Fibroblast of skin of right quadriceps (primary cell): ENCODE measurements around the gene ICA1.
"Not testable (repeated sequence)": the region's sequence is repeated elsewhere in the genome, so short reads cannot be mapped to it uniquely, and the experiment has no call there.

Experiments
- DNase-seq: peaks from one replicate; pipeline ENCODE4 v3.0.0-alpha.2; 2013

ICA1 gene

DNA sequence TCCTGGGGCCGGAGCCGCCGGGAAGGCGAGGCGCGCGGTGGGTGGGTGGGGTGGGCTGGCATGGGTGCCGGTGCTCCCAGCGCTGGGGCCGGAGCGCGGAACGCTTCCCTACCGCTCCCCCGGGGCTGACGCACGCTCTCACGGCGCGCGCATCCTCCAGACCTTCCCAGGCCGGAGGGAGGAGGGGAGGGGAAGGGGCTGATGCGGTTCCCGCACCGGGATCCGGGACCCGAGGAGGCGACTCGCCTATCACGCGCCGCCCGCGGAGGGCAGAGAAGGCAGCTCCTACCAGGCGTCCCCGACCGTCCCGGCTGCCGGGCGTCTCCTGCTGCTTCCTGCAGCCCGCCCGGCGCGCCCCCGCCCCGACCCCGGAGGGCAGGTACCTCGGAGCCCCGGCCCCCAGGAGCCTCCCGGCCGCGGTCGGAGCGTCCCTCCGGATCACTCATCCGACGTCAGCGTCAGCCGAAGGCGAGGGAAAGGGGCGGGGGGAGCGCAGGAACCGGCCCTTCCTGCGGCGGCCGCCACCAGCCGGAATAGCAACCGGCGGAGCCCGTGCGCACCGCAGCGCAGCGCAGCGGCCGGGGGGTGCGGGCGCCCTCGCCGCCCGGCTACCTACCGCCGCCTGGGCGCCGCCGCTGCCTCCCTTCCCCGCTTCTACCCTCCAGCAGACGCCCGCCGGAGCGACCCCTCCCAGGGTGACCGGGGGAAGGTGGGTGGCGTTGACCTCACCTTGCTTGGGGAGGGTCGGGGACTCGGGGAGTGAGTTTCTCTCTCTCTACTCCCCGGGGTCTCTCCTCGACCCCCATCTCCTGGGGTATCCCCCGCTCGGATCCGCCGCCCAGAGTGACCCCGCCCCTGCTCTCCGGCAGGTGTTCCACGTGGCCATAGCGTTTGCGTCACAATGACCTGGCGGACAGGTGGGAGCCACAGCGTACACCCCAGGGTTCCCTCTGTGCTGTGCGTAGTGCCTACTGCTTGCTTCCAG, at the start of gene ICA1:
Gene ICA1, minus strand, starts transcription at position 457 of the 985 bp plus-strand sequence. CDS start 26,241 bp downstream, outside the sequence.
- peak; percentile 9 for DNase-seq

GRCh38 chr7:8310876-8311275, 48.9 kb upstream of the ICA1 start:
- DNase-seq: no peak

- no peak for DNase-seq
These were observed 43.8 kb upstream of the ICA1 start for GRCh38 chr7:8305625-8306388.

DNA sequence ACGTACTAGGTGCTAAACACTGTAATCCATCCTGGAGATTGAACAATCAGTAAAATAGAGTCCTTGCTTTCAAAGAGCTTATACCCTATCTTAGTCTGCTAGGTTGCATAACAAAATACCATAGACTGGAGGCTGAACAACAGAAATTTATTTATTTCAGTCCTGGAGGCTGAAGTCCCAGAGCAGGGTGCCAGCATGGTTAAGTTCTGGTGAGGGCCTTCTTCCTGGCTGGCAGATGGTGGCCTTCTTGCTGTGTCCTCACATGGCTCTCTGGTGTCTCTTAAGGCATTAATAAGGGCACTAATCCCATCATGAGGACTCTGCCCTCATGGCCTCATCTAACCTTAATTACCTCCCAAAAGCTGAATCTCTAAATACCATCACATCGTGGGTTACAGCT, 43.1 kb upstream of the ICA1 start:
- no peak for DNase-seq

DNA sequence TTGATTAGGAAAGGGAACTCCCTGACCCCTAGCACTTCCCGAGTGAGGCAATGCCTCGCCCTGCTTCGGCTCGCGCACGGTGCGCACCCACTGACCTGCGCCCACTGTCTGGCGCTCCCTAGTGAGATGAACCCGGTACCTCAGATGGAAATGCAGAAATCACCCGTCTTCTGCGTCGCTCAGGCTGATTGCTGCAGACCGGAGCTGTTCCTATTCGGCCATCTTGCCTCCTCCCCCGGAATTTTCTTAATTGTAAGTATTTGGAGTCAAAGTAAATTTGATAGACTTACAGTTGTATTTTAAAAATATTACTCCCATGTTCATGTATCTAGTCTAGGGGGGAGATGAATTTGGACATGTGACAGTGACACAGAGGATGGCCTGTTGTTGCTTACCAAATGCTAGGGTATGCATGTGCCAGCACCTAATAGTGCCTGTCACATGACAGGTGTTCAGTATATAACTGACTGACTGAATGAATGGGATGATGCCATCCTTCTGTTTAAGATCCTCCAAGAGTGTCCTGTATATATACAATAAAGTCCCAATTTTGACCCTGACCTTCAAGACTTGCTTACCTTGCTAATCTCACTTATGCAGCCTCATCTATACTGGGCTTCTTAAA, 42.0 kb upstream of the ICA1 start:
- DNase-seq: no peak

GRCh38 chr7:8297023-8297422, 35.1 kb upstream of the ICA1 start:
- DNase-seq: not testable (repeated sequence)

GRCh38 chr7:8296362-8296659, 34.3 kb upstream of the ICA1 start:
- DNase-seq: no peak

- DNase-seq: peak; percentile 62
These were observed 33.8 kb upstream of the ICA1 start for GRCh38 chr7:8295638-8296361.

DNA sequence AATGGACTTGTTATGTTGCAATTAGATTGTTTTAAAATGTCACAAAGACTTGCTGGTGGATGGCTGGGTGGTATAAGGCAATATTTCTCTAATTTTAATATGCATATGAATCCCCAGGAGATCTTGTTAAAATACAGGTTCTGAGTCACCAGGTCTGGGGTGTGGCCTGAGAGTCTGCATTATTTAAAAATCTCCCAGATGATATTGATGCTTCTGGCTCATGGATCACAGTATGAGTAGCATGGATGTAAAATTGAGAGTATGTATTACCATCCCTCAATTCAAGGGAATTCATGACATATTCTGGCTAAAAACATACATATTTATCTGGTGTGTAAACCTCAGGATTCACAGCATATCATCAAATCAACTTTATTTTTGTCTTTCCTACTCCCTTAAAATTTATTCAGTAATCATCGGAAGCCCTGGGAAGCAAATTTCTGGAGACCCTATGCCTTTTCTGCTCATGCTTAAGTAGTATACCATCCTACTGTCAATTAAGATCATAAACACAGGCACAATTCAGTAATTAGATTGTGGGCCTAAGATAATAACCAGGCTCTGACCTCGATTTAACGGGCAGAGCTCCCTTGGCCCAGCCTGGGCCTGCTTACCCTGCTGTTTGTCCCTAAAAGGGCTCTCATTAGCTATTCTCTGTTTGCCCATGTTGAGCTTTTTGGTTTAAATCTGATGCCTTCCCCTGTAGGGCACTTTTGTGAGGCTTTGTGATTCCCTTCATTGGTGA, 29.6 kb upstream of the ICA1 start:
- no peak for DNase-seq

DNA sequence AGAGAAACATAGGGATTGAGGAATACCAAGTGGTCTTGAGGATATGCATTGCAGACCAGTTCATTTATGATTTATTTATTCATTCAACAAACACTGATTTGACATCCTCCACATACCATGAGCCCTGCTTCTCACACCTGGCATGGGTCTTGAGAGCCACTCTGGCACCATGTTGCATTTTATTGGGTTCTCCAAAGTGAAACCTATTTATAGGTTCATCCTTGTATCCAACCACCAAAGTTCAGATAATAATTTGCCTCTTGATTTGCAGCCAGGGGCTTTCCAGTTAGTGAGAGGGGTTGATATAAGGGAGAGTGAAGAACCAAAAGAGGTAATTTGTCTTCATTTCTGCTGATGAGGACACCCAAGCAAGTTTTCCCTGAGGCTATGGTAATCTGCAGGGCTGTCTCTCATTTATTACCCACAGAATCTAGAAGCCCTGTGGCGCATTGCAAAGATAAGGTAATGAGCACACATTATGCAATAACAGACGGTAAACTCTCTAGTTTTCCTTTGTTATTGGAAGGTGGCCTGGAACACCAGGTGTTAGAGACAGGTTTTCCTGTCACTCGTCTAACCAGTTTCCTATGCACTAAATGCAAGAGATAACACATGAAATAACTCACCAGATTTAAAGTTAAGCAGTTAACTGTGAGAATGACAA, 28.8 kb upstream of the ICA1 start:
- DNase-seq: no peak

- DNase-seq: no peak
These were observed 24.2 kb upstream of the ICA1 start for GRCh38 chr7:8286118-8286517.

- no peak for DNase-seq
These were observed 23.2 kb upstream of the ICA1 start for GRCh38 chr7:8285155-8285554.

DNA sequence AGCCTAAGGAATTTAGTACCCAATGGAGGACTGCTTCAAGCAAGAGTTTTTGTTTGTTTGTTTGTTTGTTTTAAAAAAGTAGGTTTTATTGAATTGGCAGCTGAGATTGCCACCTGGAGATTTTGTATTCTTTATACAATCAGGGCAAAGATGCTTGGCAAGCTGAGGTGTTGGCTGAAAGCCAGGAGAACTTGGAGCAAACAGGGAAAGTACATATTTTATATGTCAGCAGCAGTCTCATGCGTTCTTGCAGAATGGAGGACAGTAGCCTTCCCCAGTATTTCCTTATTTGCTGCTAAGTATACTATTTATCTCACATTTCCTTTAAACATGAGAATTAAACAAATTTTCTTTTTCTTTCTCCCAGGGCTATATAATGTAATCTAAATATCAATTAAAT, 22.6 kb upstream of the ICA1 start:
- DNase-seq: no peak

GRCh38 chr7:8283968-8284367, 22.0 kb upstream of the ICA1 start:
- DNase-seq: no peak

DNA sequence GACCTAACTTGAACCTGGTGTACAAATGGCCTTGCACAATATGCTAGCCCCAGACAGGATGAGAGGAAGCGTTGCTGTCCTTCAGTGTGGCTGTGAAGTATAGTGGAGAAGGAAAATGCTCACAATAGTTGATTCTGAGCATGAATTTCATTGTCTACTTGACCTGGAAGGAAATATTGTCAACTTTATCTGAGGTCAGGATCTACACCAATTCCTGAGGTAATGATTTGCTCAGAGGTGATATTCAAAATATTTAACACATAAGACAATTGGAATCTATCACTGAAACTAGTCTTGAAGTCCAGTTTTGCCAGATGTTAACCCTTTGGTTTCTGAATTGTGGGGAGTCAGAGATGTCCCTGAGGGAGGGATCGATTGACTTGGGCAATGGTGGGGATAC, 20.9 kb upstream of the ICA1 start:
- no peak for DNase-seq

- no peak for DNase-seq
These were observed 20.2 kb upstream of the ICA1 start for GRCh38 chr7:8282162-8282561.

GRCh38 chr7:8278183-8278582, 16.2 kb upstream of the ICA1 start:
- DNase-seq: no peak

GRCh38 chr7:8277394-8277982, 15.5 kb upstream of the ICA1 start:
- DNase-seq: no peak

GRCh38 chr7:8274589-8274988, 12.6 kb upstream of the ICA1 start:
- no peak for DNase-seq

GRCh38 chr7:8271960-8272359, 10.0 kb upstream of the ICA1 start:
- no peak for DNase-seq

GRCh38 chr7:8263048-8263447, 1.1 kb upstream of the ICA1 start:
- DNase-seq: no peak
